OCI-LY3 (cell line): Measurements from ENCODE around the gene CEP104.

Experiments used
- EZH2phosphoT487 ChIP-seq: fragments of 200-600 bp; shearing (Covaris generic); IDR thresholded peaks from 2 replicates; pipeline ENCODE4 v1.6.1; 2018; ENCODE audit warnings: antibody characterized with exemption, mixed run types, low read depth
- TF ChIP-seq, protein P1 (sequence below): fragments of 200-600, 300-600 bp; sonication (generic); IDR thresholded peaks from 2 replicates; pipeline ENCODE4 v1.5.1; 2014; ENCODE audit warnings: antibody characterized with exemption, low read length, low read depth

DNA sequence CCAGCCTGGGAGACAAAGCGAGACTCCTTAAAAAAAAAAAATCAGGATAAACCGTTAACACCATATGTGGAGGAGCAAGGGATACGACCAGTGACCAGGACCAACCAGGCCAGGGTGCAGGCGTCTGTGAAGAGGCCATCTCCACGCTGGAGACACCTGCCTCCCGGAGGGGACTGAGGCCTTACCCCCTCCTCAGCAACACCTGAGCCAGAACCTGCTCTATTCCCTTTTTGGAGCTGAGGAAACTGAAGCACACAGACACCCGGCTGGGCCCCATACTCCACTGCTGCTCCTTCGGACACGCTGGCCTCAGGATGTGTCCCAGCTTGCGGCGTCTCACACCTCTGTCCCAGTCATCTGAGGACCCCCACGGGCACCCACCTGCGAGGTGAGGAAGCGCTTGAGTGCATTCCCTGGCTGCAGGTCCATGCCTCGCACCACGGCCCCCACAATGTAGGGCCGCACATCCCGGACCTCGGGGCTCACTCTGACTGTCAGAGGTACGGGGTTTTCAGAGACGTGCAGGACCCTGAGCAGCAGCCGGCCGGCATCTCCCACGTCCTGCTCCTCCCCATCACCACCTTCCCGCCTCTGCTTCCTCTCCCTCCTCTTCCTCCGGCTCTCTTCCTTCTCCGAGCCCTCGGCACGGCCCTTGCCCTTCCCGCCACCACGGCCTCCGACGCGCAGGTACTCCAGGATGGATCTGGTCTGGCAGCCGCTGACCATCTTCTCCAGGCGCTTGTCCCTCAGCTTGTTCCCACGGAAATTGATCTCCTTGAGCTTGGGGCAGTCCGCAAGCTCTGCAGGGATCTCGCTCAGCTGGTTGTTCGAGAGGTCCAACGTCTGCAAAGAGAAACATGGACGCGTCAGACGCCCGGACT lies 70.3 kb downstream of the CEP104 start:
- TF ChIP-seq, protein P1, sequence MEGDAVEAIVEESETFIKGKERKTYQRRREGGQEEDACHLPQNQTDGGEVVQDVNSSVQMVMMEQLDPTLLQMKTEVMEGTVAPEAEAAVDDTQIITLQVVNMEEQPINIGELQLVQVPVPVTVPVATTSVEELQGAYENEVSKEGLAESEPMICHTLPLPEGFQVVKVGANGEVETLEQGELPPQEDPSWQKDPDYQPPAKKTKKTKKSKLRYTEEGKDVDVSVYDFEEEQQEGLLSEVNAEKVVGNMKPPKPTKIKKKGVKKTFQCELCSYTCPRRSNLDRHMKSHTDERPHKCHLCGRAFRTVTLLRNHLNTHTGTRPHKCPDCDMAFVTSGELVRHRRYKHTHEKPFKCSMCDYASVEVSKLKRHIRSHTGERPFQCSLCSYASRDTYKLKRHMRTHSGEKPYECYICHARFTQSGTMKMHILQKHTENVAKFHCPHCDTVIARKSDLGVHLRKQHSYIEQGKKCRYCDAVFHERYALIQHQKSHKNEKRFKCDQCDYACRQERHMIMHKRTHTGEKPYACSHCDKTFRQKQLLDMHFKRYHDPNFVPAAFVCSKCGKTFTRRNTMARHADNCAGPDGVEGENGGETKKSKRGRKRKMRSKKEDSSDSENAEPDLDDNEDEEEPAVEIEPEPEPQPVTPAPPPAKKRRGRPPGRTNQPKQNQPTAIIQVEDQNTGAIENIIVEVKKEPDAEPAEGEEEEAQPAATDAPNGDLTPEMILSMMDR, result no peak
- no peak for TF ChIP-seq EZH2phosphoT487
